ENCODE results near the gene XPC.

DNA sequence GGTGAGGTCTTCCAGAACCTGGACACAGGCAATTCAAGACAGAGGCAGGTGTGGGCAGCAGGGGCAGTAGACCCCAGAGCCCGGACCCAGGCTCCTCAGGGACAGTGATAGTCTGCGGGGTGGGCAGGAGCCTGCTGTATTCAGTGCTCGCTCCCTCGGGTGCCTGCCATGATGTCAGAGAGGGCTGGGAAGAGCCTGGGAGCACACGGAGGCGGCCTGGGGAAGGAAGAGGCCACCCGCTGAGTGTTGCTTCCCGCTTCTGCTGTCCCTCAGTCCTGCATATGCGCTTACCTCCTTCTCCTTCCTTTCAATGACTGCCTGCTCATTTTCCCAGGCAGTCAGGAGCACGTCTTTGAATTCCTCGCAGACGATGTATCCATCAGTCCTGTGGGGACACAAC lies 30.8 kb downstream of the XPC start:
- no peak for TF ChIP-seq EZH2 (IDR thresholded peaks at IDR 0.05; ENCODE audit: borderline replicate concordance, low read depth, low read length, poor library complexity, severe bottlenecking)
- TF ChIP-seq, protein P1, sequence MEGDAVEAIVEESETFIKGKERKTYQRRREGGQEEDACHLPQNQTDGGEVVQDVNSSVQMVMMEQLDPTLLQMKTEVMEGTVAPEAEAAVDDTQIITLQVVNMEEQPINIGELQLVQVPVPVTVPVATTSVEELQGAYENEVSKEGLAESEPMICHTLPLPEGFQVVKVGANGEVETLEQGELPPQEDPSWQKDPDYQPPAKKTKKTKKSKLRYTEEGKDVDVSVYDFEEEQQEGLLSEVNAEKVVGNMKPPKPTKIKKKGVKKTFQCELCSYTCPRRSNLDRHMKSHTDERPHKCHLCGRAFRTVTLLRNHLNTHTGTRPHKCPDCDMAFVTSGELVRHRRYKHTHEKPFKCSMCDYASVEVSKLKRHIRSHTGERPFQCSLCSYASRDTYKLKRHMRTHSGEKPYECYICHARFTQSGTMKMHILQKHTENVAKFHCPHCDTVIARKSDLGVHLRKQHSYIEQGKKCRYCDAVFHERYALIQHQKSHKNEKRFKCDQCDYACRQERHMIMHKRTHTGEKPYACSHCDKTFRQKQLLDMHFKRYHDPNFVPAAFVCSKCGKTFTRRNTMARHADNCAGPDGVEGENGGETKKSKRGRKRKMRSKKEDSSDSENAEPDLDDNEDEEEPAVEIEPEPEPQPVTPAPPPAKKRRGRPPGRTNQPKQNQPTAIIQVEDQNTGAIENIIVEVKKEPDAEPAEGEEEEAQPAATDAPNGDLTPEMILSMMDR (conservative IDR thresholded peaks at IDR 0.05; ENCODE audit: low read depth, low read length), result no peak
